HEK293 (cell line): ENCODE measurements around the gene ZNF641.

ENCODE experiments used
- SP2 ChIP-seq: fragments of 450-650 bp; formaldehyde crosslinking; IDR thresholded peaks from 2 replicates; pipeline ENCODE4 v1.5.1; 2016; ENCODE audit warnings: missing biosample characterization, missing genetic modification characterization
- ZNF843 ChIP-seq: fragments of 450-650 bp; formaldehyde crosslinking; IDR thresholded peaks from 2 replicates; pipeline ENCODE4 v1.5.1; 2016; ENCODE audit warnings: missing biosample characterization, missing genetic modification characterization

DNA sequence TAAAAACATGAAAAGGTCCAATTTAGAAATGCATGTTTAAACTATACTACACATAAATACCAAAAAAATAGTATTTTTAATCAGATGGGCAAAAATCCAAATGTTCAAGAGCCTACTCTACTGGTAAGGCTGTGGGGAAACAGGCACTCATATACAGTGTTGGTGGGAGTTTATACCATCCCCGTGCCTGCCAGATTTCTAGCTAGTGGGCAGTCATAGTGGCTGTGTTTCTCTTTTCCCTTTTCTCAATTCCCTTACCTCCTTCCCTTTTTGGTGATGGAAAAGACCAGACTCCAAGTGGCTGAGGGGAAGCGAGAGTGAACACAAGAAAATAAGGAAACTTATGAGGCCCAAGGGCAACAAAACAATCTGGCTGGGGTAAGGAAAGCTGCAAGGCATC, 14.7 kb downstream of the ZNF641 start:
- TF ChIP-seq ZNF843 (no peak), SP2 (no peak)
